Measurements from ENCODE around the gene BEND7.

- TF ChIP-seq MXI1 (IDR thresholded peaks at IDR 0.05; ENCODE audit: borderline replicate concordance, low read depth, low read length) (no peak), CTCF (conservative IDR thresholded peaks at IDR 0.05; ENCODE audit: low read depth, low read length) (no peak), ELK1 (IDR thresholded peaks at IDR 0.05; ENCODE audit: borderline replicate concordance, low read depth, low read length) (no peak), POLR2A (IDR thresholded peaks at IDR 0.05; ENCODE audit: low read depth, low read length) (no peak), RCOR1 (IDR thresholded peaks at IDR 0.05; ENCODE audit: insufficient replicate concordance, low read length) (no peak), CEBPB (IDR thresholded peaks at IDR 0.05; ENCODE audit: low read depth, low read length) (no peak), MAFK (IDR thresholded peaks at IDR 0.05; ENCODE audit: low read depth, low read length) (no peak), USF2 (IDR thresholded peaks at IDR 0.05; ENCODE audit: low read depth, low read length) (no peak), SMC3 (IDR thresholded peaks at IDR 0.05; ENCODE audit: low read depth, low read length) (no peak), BHLHE40 (IDR thresholded peaks at IDR 0.05; ENCODE audit: low read depth, low read length) (no peak), FOS (IDR thresholded peaks at IDR 0.05; ENCODE audit: low read depth, low read length) (no peak), RAD21 (IDR thresholded peaks at IDR 0.05; ENCODE audit: low read length) (no peak), RFX5 (IDR thresholded peaks at IDR 0.05; ENCODE audit: low read depth, low read length) (no peak)
These were observed 112.1 kb downstream of the BEND7 start for GRCh38 chr10:13416760-13417159.

All from IMR-90 (cell line).